ENCODE data around the gene GABRB2.

The GABRB2 gene

DNA sequence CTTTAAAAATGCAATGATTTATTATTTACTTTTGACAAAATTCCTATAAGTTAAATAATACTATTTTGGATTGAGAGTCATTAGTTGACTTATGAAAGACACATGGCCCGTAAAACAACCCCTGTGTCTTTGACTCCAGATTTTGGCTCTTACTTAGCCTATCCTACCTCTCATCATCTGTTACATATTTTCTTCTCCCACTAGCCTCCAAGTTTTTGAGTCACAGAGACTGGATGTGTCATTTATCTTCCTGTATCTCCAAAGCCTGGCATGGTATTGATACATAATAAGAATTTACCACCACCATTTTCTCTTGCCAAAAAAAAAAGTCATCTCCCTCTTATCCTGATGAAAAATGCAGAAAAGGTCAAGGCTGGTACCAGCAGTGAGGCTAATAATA, 99.9 kb downstream of the GABRB2 start:
- H3K4me3 ChIP-seq (ENCODE audit: control insufficient read depth, low read depth, low read length), result no peak overlapping the region
- no peak for DNase-seq (ENCODE audit: low read depth)
- TF ChIP-seq, protein P1, sequence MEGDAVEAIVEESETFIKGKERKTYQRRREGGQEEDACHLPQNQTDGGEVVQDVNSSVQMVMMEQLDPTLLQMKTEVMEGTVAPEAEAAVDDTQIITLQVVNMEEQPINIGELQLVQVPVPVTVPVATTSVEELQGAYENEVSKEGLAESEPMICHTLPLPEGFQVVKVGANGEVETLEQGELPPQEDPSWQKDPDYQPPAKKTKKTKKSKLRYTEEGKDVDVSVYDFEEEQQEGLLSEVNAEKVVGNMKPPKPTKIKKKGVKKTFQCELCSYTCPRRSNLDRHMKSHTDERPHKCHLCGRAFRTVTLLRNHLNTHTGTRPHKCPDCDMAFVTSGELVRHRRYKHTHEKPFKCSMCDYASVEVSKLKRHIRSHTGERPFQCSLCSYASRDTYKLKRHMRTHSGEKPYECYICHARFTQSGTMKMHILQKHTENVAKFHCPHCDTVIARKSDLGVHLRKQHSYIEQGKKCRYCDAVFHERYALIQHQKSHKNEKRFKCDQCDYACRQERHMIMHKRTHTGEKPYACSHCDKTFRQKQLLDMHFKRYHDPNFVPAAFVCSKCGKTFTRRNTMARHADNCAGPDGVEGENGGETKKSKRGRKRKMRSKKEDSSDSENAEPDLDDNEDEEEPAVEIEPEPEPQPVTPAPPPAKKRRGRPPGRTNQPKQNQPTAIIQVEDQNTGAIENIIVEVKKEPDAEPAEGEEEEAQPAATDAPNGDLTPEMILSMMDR (IDR thresholded peaks at IDR 0.05; ENCODE audit: control insufficient read depth, insufficient read depth, low read depth, low read length, missing control alignments), result no peak

DNA sequence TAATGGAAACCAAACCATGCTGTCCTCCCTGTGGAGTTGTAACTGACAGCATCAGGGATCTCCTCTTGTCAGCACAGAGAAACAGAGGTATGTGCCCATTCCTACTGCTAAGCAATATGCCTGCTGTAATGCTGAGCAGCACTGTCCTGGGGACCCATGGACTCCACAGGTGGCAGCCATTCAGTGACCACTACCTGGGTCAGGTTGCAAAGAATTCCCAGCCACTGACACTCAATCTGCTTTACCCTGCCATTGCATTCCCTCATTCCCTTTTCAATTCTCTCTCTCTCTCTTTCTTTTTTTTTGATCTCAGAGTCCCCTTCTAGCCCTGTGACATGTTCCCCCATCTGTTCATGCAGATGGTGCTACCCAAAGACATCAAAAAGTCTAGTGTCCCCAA, 104.1 kb downstream of the GABRB2 start:
- TF ChIP-seq, protein P1 (IDR thresholded peaks at IDR 0.05; ENCODE audit: control insufficient read depth, insufficient read depth, low read depth, low read length, missing control alignments), result no peak
- no peak overlapping the region for H3K4me3 ChIP-seq (ENCODE audit: control insufficient read depth, low read depth, low read length)
- DNase-seq (ENCODE audit: low read depth), result no peak

DNA sequence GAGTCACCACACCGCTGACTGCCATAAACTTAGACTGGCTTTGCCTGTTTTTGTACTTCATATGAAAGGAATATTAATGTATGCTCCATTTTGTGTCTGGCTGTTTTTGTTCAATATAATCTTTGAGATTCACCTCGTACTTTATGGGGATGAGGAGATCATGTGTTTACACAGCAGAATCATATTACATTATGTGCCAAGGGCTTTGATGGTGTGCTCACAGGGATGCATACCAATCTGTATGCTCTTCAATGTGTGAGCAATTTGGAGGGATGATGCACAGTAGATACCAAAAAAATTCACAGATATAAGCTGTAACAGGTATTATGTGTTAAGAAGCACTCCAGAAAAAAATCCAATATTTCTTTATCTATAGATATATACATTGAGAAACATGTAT, 113.7 kb downstream of the GABRB2 start:
- no peak for DNase-seq (ENCODE audit: low read depth)
- TF ChIP-seq, protein P1 (IDR thresholded peaks at IDR 0.05; ENCODE audit: control insufficient read depth, insufficient read depth, low read depth, low read length, missing control alignments), result no peak
- H3K4me3 ChIP-seq (ENCODE audit: control insufficient read depth, low read depth, low read length), result no peak overlapping the region

DNA sequence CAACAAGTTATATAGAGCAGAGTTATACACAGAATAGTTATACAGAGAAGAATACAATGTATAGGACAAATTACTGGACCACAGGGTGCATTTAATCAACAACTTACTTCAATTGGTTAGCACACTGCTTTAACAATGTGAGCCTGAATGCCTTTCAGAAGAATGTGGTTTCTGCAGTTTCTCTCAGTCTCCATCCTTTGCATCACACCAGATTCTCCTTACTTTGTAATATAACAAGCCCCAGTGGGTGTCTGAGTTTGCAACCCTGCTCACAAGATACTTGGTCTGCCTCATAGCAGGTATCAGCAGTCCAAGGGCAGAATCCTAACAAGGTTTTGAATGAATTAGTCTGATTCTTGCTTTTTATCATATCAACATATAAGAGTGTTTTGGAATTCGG, 114.6 kb downstream of the GABRB2 start:
- no peak for DNase-seq (ENCODE audit: low read depth)
- no peak overlapping the region for H3K4me3 ChIP-seq (ENCODE audit: control insufficient read depth, low read depth, low read length)
- TF ChIP-seq, protein P1 (IDR thresholded peaks at IDR 0.05; ENCODE audit: control insufficient read depth, insufficient read depth, low read depth, low read length, missing control alignments), result no peak

DNA sequence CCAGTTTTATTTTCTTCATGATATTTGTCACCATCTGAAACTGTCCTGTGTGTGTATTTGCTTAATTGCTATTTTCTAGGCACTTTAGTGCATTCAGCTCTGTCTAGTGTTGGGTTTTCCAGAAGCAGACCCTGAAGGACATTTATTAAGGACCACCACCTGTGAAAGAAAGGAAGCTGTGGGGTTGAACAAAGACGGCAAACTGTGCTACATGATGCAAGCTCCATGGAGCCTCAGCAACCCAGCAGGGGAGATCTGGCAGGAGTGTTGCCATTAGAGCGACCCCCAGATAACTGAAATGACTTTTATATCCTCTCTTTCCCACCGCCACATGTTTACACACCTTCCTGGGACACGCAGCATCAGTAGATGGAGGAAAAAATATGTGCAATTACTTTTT, 125.5 kb downstream of the GABRB2 start:
- TF ChIP-seq, protein P1 (IDR thresholded peaks at IDR 0.05; ENCODE audit: control insufficient read depth, insufficient read depth, low read depth, low read length, missing control alignments), result no peak
- no peak overlapping the region for H3K4me3 ChIP-seq (ENCODE audit: control insufficient read depth, low read depth, low read length)
- DNase-seq (ENCODE audit: low read depth), result no peak

DNA sequence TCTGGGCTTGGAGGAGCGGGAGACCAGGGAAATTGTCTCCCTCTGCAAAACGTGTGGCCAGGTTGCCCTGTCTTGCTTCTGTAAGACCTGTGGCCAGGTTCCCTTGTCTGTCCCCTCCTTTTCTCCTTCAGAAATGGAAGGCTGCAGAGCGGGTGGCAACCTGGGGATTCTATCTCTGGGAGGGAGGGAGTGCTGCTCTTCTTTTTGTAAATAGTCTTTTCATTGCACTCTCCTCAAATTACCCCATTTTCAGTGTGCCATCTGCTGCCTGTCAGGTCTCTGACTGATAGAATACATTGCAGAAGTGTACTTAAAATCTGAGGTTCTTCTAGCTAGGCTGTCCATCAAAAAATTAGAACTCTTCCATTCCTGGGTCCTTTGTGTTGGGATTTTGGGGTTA, 126.0 kb downstream of the GABRB2 start:
- DNase-seq (ENCODE audit: low read depth), result no peak
- TF ChIP-seq, protein P1 (IDR thresholded peaks at IDR 0.05; ENCODE audit: control insufficient read depth, insufficient read depth, low read depth, low read length, missing control alignments), result no peak
- no peak overlapping the region for H3K4me3 ChIP-seq (ENCODE audit: control insufficient read depth, low read depth, low read length)

DNA sequence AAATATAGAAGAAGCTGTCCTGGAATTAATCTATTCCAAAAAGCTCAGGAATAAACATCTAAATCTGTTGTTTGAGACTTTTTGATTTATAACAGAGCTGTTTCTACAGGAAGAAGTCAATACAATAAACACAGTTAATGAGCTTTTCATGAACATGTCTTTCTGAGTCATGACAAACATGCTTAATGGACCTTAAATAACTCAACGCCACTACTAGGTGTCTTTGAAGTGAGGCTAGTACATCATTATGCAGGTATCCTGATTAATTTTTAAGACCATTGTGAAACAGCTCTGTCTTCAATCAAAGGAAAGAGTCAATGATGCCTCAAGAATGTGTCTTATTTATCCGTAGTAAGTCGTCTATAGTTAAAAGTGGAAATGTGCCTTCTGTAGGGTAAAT, 131.6 kb downstream of the GABRB2 start:
- TF ChIP-seq, protein P1 (IDR thresholded peaks at IDR 0.05; ENCODE audit: control insufficient read depth, insufficient read depth, low read depth, low read length, missing control alignments), result no peak
- H3K4me3 ChIP-seq (ENCODE audit: control insufficient read depth, low read depth, low read length), result no peak overlapping the region
- DNase-seq (ENCODE audit: low read depth), result no peak
